Stimulated activated naive CD4-positive, alpha-beta T cell (primary cell): ENCODE data around the gene EIF4G1.

Experiments used
- DNase-seq, 6 experiments: peaks; one replicate each; lab custom pipeline; 2025; lab: John Stamatoyannopoulos, UW

Gene EIF4G1

DNA sequence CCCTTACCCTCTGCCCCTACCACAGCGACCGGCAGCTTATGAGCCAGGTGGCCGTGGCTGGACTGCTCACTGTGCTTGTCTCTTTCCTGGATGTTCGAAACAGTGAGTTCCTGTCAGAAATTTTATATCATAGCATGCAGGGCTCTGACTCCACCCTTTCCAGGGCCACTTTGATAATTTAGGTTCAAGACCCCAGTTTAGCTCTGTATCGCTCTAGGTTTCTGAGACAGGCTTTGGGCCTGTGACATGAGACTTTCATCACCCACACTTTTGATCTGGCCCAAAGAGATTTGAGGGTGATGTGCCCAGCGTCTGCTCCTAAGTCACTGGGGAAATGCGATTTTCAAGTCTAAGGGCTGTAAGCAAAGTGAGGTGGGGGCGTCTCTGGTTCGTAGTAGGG lies 6.5 kb upstream of the EIF4G1 start:
- DNase-seq, result no peak

DNA sequence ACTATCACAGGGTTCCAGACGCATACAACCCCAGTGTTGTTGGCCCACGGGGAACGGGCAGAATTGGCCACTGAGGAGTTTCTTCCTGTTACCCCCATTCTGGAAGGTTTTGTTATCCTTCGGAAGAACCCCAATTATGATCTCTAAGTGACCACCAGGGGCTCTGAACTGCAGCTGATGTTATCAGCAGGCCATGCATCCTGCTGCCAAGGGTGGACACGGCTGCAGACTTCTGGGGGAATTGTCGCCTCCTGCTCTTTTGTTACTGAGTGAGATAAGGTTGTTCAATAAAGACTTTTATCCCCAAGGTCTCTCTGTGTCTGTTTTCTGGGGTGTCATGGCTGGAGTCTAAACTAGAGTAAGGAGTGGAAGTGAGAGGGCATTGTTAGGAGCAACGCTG lies 5.7 kb upstream of the EIF4G1 start:
- no peak for DNase-seq

DNA sequence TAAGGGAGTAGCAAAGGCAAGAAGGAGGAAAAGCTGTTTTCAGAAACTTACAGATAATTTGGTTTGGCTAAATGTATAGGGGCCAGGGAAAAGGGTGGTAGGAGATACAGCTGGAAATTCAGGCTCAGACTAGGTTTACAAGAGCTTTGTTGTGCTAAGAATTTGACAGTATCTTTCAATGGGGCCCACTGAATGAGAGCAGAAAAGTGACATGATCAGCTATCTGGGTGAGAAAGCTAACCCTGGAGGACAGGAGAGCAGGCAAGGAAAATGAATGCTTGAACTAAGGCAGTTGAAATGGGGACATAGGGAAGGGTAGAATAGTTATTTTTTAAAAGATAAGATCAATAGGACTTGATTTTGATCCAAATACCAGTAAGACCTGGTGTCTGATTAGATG lies 2.8 kb upstream of the EIF4G1 start:
- DNase-seq, result no peak

DNA sequence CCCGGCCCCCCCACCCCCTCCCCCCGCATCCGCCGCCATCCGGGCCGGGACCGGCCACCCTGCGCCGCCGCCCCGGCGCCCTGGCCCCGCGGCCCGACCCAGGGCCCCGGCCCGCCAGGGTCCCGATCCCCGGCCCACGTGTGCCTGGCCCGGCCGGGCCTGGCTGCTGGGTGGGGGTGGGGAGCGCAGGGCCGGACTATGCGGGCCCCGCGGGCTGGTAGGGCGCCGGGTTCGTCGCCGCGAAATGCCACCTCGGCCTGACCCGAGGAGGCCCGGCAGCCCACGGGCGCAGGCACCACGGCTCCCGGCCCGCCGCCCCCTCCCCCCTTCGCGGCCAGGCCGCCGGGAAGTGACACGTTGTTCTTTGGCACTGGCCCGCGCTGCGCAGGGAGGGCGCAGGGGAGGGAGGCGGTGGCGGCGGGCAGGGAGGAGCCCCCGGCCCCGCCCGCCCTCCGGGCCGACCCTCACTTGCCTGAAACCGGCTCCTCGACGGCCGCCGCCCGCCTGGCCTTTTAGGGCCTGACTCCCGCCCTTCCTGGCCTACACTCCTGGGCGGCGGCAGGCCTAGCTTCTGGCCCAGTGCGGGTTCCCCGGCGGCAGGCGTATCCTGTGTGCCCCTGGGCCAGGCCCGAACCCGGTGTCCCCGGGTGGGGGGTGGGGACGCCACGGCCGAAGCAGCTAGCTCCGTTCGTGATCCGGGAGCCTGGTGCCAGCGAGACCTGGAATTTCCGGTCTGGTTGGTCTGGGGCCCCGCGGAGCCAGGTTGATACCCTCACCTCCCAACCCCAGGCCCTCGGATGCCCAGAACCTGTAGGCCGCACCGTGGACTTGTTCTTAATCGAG lies 515 bp downstream of the EIF4G1 start:
- peak; percentile 50 to 69 (median 64) for DNase-seq

DNA sequence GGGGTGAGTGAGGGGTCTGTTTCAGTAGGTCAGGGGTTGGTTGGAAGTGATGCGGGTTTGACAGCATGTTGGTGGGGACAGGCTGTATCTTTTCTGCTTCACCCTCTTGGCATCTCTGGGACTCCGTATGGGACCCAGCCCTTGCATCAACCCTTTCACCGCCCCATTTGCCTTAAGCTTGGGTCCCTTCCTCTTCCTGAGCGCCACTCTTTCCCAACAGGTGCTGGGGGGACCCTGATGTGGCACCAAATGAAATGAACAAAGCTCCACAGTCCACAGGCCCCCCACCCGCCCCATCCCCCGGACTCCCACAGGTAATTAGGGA lies 1.1 kb downstream of the EIF4G1 start:
- DNase-seq, result peak in 2 of 6 experiments; percentile 36 to 48

DNA sequence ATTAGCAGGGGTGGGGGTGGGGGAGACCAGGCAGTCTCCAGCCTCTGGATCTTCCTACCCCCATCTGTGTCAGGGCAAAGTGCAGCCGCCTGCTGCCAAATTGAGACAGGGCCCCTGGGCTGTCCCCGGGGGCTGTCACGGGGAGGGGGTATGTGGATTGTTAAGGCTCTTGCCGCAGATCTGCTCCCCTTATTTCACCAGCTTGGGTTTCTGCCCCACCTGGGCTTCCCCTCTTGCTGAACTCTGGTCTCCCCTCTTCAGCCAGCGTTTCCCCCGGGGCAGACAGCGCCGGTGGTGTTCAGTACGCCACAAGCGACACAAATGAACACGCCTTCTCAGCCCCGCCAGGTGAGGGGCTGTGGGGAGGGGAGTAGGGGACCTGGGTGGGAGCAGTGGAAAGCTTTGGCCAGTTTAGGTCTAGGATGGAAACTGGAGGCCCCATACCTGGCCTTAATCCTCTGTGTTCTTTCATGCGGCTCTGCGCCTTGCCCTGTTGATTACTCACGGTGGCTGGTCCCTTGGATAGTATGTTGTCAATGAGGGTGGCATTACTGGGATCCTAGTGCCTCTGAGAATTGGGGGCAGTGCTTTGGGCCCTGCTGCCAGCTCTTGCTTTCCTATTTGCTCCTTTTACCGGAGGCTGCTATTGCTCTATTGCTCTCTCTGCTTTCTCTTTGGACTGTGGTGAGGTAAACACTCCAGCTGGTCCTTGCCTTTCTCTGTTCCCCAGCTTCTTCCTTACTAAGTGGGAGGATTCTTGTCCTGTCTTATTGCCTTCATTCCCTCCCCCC lies 1.7 kb downstream of the EIF4G1 start:
- peak in 2 of 6 experiments; percentile 9 to 28 for DNase-seq

DNA sequence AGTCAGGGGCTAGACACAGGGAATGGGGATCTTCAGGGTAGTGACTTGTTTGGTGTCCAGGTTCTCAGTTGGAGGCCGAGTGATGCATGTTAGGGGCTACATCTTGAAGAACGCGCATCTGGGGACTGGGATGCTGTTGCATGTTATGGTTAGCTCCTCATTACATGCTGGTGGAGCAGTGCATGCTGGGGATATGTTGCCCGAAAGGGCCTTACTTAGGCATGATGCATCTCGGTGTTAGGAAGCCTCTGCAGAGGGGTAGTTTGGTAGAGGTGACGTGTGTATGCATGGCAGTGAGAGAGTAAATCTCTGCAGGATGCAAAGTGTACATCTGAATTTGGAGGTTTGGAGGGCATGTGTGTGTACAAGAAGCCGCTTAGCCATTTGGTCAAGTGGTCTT lies 2.4 kb downstream of the EIF4G1 start:
- no peak for DNase-seq

DNA sequence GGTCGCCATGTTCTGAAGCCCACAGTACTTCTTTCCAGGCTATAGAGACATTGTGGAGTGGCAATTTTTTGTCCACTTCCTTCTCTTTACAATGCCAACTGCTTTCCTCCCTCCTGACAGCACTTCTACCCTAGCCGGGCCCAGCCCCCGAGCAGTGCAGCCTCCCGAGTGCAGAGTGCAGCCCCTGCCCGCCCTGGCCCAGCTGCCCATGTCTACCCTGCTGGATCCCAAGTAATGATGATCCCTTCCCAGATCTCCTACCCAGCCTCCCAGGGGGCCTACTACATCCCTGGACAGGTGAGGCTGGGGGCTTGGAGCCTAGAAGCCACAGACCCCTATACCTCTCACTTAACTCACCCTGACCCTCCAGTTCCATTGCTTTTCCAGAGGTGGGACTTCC lies 2.8 kb downstream of the EIF4G1 start:
- DNase-seq, result no peak

DNA sequence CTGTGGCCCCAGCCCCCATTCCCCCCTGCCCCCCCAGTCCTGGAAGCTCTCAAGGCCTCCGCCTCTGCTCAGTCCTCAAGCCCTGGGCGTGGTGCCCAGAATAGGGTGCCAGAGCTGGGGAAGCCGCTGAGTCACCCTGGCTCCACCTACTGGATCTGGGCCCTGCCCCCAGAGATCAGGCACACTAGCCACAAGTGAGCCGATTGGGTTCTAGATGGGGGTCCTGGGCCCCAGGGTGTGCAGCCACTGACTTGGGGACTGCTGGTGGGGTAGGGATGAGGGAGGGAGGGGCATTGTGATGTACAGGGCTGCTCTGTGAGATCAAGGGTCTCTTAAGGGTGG lies 5.7 kb downstream of the EIF4G1 start:
- DNase-seq, result no peak

DNA sequence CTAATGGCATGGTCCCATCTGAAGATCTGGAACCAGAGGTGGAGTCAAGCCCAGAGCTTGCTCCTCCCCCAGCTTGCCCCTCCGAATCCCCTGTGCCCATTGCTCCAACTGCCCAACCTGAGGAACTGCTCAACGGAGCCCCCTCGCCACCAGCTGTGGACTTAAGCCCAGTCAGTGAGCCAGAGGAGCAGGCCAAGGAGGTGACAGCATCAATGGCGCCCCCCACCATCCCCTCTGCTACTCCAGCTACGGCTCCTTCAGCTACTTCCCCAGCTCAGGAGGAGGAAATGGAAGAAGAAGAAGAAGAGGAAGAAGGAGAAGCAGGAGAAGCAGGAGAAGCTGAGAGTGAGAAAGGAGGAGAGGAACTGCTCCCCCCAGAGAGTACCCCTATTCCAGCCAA lies 7.3 kb downstream of the EIF4G1 start:
- no peak for DNase-seq

DNA sequence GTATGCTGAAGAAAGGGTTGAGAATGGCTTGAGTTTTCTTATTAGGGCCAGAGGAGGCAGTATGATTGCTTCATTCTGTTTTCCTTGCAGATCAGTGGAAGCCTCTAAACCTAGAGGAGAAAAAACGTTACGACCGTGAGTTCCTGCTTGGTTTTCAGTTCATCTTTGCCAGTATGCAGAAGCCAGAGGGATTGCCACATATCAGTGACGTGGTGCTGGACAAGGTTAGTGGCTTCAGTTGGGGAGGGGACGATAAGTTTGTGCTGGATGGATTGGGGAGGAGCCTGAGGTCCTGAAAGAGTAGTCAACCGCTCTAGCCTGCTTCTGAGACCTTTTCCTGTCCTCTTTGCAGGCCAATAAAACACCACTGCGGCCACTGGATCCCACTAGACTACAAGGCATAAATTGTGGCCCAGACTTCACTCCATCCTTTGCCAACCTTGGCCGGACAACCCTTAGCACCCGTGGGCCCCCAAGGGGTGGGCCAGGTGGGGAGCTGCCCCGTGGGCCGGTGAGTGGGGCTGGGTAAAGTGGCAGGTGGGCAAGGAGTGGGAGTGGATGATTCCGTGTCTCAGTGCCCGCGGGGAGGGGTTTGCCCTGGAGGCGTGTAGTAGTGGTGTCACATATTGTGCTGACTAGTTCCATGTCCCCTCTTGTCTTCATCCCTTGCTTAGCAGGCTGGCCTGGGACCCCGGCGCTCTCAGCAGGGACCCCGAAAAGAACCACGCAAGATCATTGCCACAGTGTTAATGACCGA lies 8.5 kb downstream of the EIF4G1 start:
- no peak for DNase-seq

DNA sequence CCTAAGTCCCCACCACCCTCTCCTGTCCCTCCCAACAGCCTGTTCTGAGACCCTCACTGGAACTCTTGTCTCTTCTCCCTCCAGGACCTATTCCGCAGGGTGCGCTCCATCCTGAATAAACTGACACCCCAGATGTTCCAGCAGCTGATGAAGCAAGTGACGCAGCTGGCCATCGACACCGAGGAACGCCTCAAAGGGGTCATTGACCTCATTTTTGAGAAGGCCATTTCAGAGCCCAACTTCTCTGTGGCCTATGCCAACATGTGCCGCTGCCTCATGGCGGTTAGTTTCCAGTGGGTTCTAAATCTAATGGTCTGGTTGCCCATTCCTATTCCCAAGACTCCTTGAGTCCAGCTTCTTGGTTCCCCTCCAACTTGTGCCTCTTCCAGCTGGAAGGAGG lies 9.3 kb downstream of the EIF4G1 start:
- DNase-seq, result no peak

DNA sequence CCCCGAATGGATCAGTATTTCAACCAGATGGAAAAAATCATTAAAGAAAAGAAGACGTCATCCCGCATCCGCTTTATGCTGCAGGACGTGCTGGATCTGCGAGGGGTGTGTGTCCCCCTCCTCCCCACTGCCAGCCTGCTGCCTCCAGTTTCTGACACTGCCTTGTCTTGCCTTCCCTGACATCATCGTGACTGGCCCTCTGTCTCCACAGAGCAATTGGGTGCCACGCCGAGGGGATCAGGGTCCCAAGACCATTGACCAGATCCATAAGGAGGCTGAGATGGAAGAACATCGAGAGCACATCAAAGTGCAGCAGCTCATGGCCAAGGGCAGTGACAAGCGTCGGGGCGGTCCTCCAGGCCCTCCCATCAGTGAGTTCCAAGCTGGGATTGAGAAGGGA lies 10.9 kb downstream of the EIF4G1 start:
- DNase-seq, result no peak

DNA sequence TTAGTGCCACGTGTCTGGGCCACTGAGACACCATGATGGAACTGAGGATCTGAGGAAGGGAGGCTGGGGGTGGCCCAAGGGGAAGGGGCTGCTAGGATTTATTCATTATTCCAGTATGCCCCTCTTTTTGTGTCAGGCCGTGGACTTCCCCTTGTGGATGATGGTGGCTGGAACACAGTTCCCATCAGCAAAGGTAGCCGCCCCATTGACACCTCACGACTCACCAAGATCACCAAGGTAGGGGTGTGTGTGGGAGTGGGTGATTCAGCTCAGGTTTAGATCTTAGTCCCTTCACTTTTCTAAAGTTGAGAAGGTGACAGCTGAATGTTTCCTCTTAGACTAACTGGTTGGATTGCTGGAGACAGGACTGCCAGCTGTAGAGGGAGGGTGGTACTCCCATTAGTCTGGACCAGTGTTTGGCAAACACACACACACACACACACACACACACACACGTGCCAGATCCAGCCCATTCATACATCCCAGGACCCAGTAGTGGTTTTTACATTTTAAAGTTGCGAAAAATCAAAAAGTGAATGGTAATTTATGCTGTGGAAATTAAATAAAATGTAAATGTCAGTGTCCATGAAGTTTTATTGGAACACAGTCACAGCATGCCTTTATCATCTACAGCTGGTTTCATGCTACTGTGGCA lies 11.4 kb downstream of the EIF4G1 start:
- DNase-seq, result no peak

DNA sequence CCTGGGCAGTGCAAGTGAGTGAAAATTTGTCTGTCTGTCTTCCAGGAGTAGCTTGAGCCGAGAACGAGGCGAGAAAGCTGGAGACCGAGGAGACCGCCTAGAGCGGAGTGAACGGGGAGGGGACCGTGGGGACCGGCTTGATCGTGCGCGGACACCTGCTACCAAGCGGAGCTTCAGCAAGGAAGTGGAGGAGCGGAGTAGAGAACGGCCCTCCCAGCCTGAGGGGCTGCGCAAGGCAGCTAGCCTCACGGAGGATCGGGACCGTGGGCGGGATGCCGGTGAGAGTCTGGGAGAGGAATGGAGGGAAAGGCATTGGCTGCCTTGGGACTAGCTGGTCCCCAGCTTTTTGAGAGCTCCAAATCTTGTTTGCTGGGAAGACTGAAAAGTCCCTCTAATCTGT lies 12.8 kb downstream of the EIF4G1 start:
- no peak for DNase-seq

DNA sequence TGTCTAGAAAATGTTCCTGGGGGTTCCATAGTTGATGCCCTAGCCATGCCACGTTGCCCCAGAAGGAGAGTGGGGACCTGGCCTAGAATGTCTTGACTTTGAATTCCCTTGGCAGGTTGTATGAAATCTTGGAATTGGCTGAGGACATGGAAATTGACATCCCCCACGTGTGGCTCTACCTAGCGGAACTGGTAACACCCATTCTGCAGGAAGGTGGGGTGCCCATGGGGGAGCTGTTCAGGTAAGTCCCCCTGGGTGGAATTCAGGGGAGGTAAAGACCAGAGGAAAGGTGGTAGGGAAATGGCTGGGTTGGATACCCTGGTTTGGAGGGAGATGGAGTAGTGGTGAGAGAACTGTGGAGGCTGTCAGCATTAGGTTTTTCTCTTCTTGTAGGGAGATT lies 14.1 kb downstream of the EIF4G1 start:
- DNase-seq, result no peak

DNA sequence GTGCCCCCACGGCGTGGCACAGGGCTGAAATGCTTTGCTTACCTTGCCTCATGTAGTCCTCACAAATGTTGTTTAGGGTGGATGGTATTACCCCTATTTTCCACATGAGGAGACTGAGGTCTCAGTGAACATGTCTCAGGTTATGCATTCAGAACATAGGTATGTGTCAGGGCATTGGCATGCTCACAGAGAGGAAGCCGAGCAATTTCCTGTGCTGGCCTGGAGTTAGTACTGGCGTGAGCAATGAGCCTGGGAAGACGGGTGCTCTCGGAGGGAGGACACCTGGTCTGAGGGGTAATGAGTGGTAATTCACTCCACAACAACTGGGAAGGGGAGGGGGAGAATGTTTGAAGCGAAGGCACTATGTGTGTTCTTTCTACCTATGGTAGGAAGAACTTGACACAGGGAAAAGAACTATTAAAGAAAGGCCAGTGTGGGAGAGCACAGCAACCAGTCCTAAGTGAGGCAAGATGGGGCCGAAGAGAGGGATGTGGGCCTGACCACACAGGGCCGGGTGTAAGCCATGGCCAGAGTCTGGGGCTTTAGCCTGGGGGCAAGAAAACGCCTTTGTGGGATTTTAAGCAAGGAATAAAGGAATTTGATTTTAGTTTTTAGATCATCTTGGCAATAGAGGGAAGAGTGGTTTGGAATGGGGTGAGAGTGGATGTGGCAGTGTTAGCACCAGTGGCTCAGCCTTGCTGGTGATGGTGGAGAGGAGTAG lies 18.1 kb downstream of the EIF4G1 start:
- DNase-seq, result no peak

DNA sequence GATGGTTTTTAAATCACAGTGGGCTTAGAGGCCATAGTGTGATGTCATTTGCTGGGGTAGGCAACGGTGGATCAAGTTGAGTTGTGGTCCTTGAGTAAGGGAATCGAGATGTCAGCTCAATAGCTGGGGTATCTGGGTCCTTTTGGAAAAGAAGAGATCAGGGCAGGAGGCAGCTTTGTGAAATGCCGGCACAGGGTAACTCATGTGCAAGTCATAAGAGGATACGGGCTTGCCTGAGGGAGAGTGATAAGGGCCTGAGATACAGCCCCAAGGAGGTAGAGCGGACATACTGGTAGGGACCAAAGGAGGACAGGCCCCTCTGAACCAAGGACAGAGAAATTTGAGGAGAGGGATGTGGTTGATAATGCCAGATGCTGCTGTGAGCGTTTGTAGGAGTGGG lies 18.8 kb downstream of the EIF4G1 start:
- DNase-seq, result no peak

DNA sequence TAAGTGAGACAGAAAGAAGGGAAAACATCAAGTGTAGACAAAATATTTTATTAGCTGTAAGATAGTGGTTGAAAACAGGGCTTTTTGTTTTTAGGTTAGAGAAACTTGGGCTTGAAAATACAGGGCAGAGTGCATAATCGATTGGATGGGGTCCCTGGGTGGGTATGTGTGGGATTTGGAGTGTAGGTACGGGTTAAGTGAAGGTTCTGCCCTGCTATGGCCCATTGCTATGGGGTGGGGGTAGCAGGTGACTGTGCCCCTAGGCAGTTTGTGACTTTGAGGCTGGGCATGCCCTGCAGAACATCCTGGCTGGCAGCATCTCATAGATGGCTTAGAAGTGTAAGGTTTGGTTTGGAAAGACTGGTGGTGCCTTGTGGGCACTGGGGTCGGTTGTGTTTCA lies 19.3 kb downstream of the EIF4G1 start:
- no peak for DNase-seq

DNA sequence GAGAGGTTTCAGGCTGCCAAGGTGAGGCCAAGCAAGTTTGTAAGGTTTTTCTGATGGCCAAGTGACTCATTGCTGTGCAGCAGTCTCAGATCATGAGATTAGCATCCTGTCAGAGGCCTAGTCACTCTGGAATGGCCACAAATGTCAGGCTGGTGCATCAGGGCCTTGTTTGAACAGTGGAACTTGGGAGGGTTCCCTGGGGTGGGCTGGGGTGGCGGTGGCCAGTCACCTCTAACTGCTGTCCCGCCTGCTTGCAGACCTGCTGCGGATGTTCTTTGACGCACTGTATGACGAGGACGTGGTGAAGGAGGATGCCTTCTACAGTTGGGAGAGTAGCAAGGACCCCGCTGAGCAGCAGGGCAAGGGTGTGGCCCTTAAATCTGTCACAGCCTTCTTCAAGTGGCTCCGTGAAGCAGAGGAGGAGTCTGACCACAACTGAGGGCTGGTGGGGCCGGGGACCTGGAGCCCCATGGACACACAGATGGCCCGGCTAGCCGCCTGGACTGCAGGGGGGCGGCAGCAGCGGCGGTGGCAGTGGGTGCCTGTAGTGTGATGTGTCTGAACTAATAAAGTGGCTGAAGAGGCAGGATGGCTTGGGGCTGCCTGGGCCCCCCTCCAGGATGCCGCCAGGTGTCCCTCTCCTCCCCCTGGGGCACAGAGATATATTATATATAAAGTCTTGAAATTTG lies 20.2 kb downstream of the EIF4G1 start:
- DNase-seq, result peak in 2 of 6 experiments; percentile 13 to 29

DNA sequence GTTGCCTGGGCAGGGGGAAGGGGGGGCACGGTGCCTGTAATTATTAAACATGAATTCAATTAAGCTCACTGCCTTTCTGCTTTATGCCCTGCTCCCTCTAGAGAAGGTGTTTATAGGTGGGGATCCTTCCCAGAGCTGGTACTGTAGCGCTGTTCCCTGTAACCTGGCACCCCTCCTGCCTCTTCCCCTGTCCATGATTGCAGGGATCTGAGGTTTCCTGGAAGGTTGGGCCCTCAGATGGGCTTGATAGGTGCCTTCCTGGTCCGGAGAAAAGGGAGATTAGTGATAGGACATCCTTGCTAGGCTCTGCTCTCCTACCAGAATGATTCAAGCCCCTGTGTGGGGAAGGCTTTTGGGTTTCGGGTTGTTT lies 20.9 kb downstream of the EIF4G1 start:
- no peak for DNase-seq
